NCI-H2196 (cell line): ENCODE measurements around the gene RBM20.
"Not testable (repeated sequence)": the region's sequence is repeated elsewhere in the genome, so short reads cannot be mapped to it uniquely, and the experiment has no call there.

Experiments
- DNase-seq: peaks from one replicate; lab custom pipeline; 2025; ENCODE audit not compliant: unreplicated experiment; lab: John Stamatoyannopoulos, UW

The RBM20 gene

GRCh38 chr10:110865809-110866482 is 221.8 kb downstream of the RBM20 start:
- DNase-seq, result no peak

GRCh38 chr10:110867011-110867806 is 223.1 kb downstream of the RBM20 start:
- not testable (repeated sequence) for DNase-seq

GRCh38 chr10:110867807-110868465 is 223.8 kb downstream of the RBM20 start:
- DNase-seq, result no peak

- no peak for DNase-seq
Measured at GRCh38 chr10:110868981-110869380, 224.8 kb downstream of the RBM20 start.

GRCh38 chr10:110870823-110871297 is 226.7 kb downstream of the RBM20 start:
- no peak for DNase-seq

GRCh38 chr10:110871298-110872084 is 227.4 kb downstream of the RBM20 start, which contains the start of gene PDCD4:
PDCD4 (plus strand) TSS chr10:110871928; CDS start chr10:110876028, 4,100 bp downstream.
- DNase-seq, result peak; percentile 89

GRCh38 chr10:110872145-110872983 is 228.2 kb downstream of the RBM20 start:
- no peak for DNase-seq

- DNase-seq, result no peak
Measured at GRCh38 chr10:110872984-110873923, 229.1 kb downstream of the RBM20 start.

- no peak for DNase-seq
Measured at GRCh38 chr10:110873951-110874350, 229.8 kb downstream of the RBM20 start.

GRCh38 chr10:110876000-110876399 is 231.9 kb downstream of the RBM20 start:
- no peak for DNase-seq

- DNase-seq, result no peak
Measured at GRCh38 chr10:110876788-110877187, 232.7 kb downstream of the RBM20 start.

GRCh38 chr10:110880012-110880411 is 235.9 kb downstream of the RBM20 start:
- no peak for DNase-seq

- DNase-seq, result no peak
Measured at GRCh38 chr10:110881247-110881646, 237.1 kb downstream of the RBM20 start.

GRCh38 chr10:110881905-110882304 is 237.8 kb downstream of the RBM20 start:
- DNase-seq, result no peak

- DNase-seq, result no peak
Measured at GRCh38 chr10:110883924-110884323, 239.8 kb downstream of the RBM20 start.

GRCh38 chr10:110885932-110886674 is 242.0 kb downstream of the RBM20 start:
- DNase-seq, result no peak

- DNase-seq, result no peak
Measured at GRCh38 chr10:110887560-110887959, 243.4 kb downstream of the RBM20 start.
